CD4-positive, alpha-beta T cell treated with Interleukin-10 for 1 hour (primary cell): Measurements from ENCODE around the gene LUZP2.
"Not testable (repeated sequence)": the region's sequence is repeated elsewhere in the genome, so short reads cannot be mapped to it uniquely, and the experiment has no call there.

Experiments
- DNase-seq: peaks from one replicate; pipeline ENCODE4 v3.0.0-alpha.2; 2020

LUZP2 gene

GRCh38 chr11:24837112-24837511 is 340.3 kb downstream of the LUZP2 start:
- DNase-seq, result no peak

- DNase-seq, result no peak
Measured at GRCh38 chr11:24842308-24842707, 345.5 kb downstream of the LUZP2 start.

GRCh38 chr11:24844406-24844805 is 347.6 kb downstream of the LUZP2 start:
- no peak for DNase-seq

- DNase-seq, result no peak
Measured at GRCh38 chr11:24848857-24849256, 352.0 kb downstream of the LUZP2 start.

- DNase-seq, result no peak
Measured at GRCh38 chr11:24855951-24856350, 359.1 kb downstream of the LUZP2 start.

GRCh38 chr11:24859801-24860300 is 363.0 kb downstream of the LUZP2 start:
- no peak for DNase-seq

- no peak for DNase-seq
Measured at GRCh38 chr11:24861440-24861839, 364.6 kb downstream of the LUZP2 start.

GRCh38 chr11:24866743-24867142 is 369.9 kb downstream of the LUZP2 start:
- no peak for DNase-seq

- no peak for DNase-seq
Measured at GRCh38 chr11:24870048-24870447, 373.2 kb downstream of the LUZP2 start.

- no peak for DNase-seq
Measured at GRCh38 chr11:24872186-24872585, 375.3 kb downstream of the LUZP2 start.

- no peak for DNase-seq
Measured at GRCh38 chr11:24872651-24873311, 375.9 kb downstream of the LUZP2 start.

GRCh38 chr11:24880962-24881361 is 384.1 kb downstream of the LUZP2 start:
- no peak for DNase-seq

GRCh38 chr11:24885580-24886173 is 388.8 kb downstream of the LUZP2 start:
- DNase-seq, result no peak

GRCh38 chr11:24886880-24887619 is 390.2 kb downstream of the LUZP2 start:
- no peak for DNase-seq

GRCh38 chr11:24890426-24890825 is 393.6 kb downstream of the LUZP2 start:
- no peak for DNase-seq

- DNase-seq, result not testable (repeated sequence)
Measured at GRCh38 chr11:24891845-24892492, 395.1 kb downstream of the LUZP2 start.

GRCh38 chr11:24896118-24896835 is 399.4 kb downstream of the LUZP2 start:
- DNase-seq, result no peak

- DNase-seq, result no peak
Measured at GRCh38 chr11:24900514-24900913, 403.7 kb downstream of the LUZP2 start.

GRCh38 chr11:24900960-24901549 is 404.2 kb downstream of the LUZP2 start:
- no peak for DNase-seq

- DNase-seq, result no peak
Measured at GRCh38 chr11:24903555-24903954, 406.7 kb downstream of the LUZP2 start.

GRCh38 chr11:24925091-24925490 is 428.2 kb downstream of the LUZP2 start:
- no peak for DNase-seq
